Panc1 (cell line): Measurements from ENCODE around the gene SPATA31E1. TPM values are rescaled to one million over a fixed set of nuclear protein-coding genes. Genes with fewer than 3 reads are reported as not detected.

ENCODE experiments used
- ATAC-seq: fragments of 200-7000 bp; cut with Tn5 transposase; 2 replicates; pipeline ENCODE4 v1.9.1; 2020; ENCODE audit warnings: mild to moderate bottlenecking, moderate library complexity
- BruUV-seq: library from RNA; stranded (reverse); fragments of 400-500 nt; replicated peaks from 2 replicates; lab custom pipeline; 2021; lab: Mats Ljungman, UMichigan
- CTCF ChIA-PET: fragments of 300-600 bp; sonication (Branson Sonifier 250); formaldehyde crosslinking; loops from one replicate; lab custom pipeline; 2022; ENCODE audit warnings: antibody characterized with exemption; lab: Charles Lee
- POLR2A ChIA-PET: fragments of 300-600 bp; sonication (Branson Sonifier 250); formaldehyde crosslinking; loops from one replicate; lab custom pipeline; 2022; ENCODE audit warnings: antibody characterized with exemption; lab: Charles Lee
- DNase-seq: peaks from one replicate; pipeline ENCODE4 v3.0.0-alpha.2; 2010; ENCODE audit warnings: low read depth, low spot score
- H3K27ac ChIP-seq: 2 replicates; pipeline ENCODE4 v1.5.1; 2011; ENCODE audit warnings: mild to moderate bottlenecking, low read length, inconsistent platforms
- H3K27me3 ChIP-seq: fragments of 200-500 bp; sonication (Bioruptor generic); 2 replicates; pipeline ENCODE4 v1.6.0; 2014; ENCODE audit warnings: low read length, inconsistent platforms; ENCODE audit not compliant: control insufficient read depth, insufficient read depth
- H3K36me3 ChIP-seq: fragments of 200-500 bp; sonication (Bioruptor generic); 2 replicates; pipeline ENCODE4 v1.5.1; 2014; ENCODE audit warnings: inconsistent platforms, mild to moderate bottlenecking, low read length, moderate library complexity; ENCODE audit not compliant: control insufficient read depth, insufficient read depth
- H3K4me1 ChIP-seq: 2 replicates; pipeline ENCODE4 v1.5.1; 2011; ENCODE audit warnings: inconsistent platforms, mild to moderate bottlenecking, low read length, moderate library complexity; ENCODE audit not compliant: control insufficient read depth, insufficient read depth
- H3K4me3 ChIP-seq, 2 experiments: 2 replicates each; pipeline ENCODE4 v1.5.1; 2011 to 2012; ENCODE audit warnings: low read depth in 2 of 2, low read length in 2 of 2, mild to moderate bottlenecking in 2 of 2, inconsistent platforms in 1 of 2, moderate library complexity in 1 of 2
- H3K9me3 ChIP-seq: fragments of 200-500 bp; sonication (Bioruptor generic); 2 replicates; pipeline ENCODE4 v1.5.1; 2014; ENCODE audit warnings: low read depth, mild to moderate bottlenecking, inconsistent platforms, low read length, moderate library complexity; ENCODE audit not compliant: control insufficient read depth, insufficient read depth
- CTCF ChIP-seq: fragments of 450-650 bp; IDR thresholded peaks from 2 replicates; pipeline ENCODE4 v1.5.1; 2017; ENCODE audit warnings: mild to moderate bottlenecking
- POLR2AphosphoS5 ChIP-seq: IDR thresholded peaks from 2 replicates; pipeline ENCODE4 v1.6.1; 2012; ENCODE audit warnings: mild to moderate bottlenecking, low read depth, low read length, moderate library complexity
- SIN3A ChIP-seq: IDR thresholded peaks from 2 replicates; pipeline ENCODE4 v1.6.1; 2012; ENCODE audit warnings: low read depth, mild to moderate bottlenecking, low read length, moderate library complexity, borderline replicate concordance; ENCODE audit not compliant: insufficient read depth
- TCF7L2 ChIP-seq: IDR thresholded peaks from 2 replicates; pipeline ENCODE4 v1.6.1; 2011; ENCODE audit warnings: mild to moderate bottlenecking, low read depth, low read length, inconsistent platforms
- in situ Hi-C: cut with HindIII; loops from 2 replicates; pipeline ENCODE4 v1.10.0; 2016; ENCODE audit warnings: low sequenced_read_pairs, low pct_unique_long_range_greater_than_20kb
- intact Hi-C: fragments of 100-400 bp; cut with micrococcal nuclease; formaldehyde crosslinking; loops from one replicate; pipeline ENCODE4 v1.10.0; 2022; ENCODE audit not compliant: unreplicated experiment
- total RNA-seq: library from RNA; stranded (reverse); gene quantifications from one replicate; pipeline ENCODE4 v1.2.1, GENCODE V29; 2021; ENCODE audit not compliant: unreplicated experiment
- TF ChIP-seq, protein P1 (sequence below), 2 experiments: IDR thresholded peaks; 2 replicates each; pipeline ENCODE4 v1.6.1; 2011 to 2012; ENCODE audit warnings: low read depth in 2 of 2, control low read depth in 1 of 2, low read length in 1 of 2, mild to moderate bottlenecking in 1 of 2, moderate library complexity in 1 of 2; ENCODE audit not compliant: insufficient read depth in 1 of 2

The SPATA31E1 gene
- total RNA-seq, 1 experiment from 2014 or later = not detected

- intact Hi-C loops = no loop called here
Measured at GRCh38 chr9:87875060-87875459, 7.6 kb upstream of the SPATA31E1 start.

GRCh38 chr9:87875831-87876545 lies 6.7 kb upstream of the SPATA31E1 start:
- ATAC-seq = no peak
- CTCF ChIA-PET = no interaction called here

More at GRCh38 chr9:87875060-87875459, 7.6 kb upstream of the SPATA31E1 start:
- DNase-seq (no peak), ATAC-seq (no peak)
- CTCF ChIA-PET = no interaction called here
- no peak overlapping the region for H3K27ac ChIP-seq
- POLR2A ChIA-PET = no interaction called here
- H3K27me3 ChIP-seq = no peaks in the 10 kb centered on the region
- H3K4me1 ChIP-seq = no peaks in the 10 kb centered on the region
- TF ChIP-seq SIN3A = no peak
- no peak for TF ChIP-seq TCF7L2
- TF ChIP-seq, protein P1, sequence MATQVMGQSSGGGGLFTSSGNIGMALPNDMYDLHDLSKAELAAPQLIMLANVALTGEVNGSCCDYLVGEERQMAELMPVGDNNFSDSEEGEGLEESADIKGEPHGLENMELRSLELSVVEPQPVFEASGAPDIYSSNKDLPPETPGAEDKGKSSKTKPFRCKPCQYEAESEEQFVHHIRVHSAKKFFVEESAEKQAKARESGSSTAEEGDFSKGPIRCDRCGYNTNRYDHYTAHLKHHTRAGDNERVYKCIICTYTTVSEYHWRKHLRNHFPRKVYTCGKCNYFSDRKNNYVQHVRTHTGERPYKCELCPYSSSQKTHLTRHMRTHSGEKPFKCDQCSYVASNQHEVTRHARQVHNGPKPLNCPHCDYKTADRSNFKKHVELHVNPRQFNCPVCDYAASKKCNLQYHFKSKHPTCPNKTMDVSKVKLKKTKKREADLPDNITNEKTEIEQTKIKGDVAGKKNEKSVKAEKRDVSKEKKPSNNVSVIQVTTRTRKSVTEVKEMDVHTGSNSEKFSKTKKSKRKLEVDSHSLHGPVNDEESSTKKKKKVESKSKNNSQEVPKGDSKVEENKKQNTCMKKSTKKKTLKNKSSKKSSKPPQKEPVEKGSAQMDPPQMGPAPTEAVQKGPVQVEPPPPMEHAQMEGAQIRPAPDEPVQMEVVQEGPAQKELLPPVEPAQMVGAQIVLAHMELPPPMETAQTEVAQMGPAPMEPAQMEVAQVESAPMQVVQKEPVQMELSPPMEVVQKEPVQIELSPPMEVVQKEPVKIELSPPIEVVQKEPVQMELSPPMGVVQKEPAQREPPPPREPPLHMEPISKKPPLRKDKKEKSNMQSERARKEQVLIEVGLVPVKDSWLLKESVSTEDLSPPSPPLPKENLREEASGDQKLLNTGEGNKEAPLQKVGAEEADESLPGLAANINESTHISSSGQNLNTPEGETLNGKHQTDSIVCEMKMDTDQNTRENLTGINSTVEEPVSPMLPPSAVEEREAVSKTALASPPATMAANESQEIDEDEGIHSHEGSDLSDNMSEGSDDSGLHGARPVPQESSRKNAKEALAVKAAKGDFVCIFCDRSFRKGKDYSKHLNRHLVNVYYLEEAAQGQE (IDR thresholded peaks at IDR 0.05; ENCODE audit: insufficient read depth in 1 of 2, low read depth in 2 of 2, low read length in 1 of 2) = no peak
- TF ChIP-seq POLR2AphosphoS5 = no peak
- no peak for TF ChIP-seq CTCF
- in situ Hi-C loops = no loop called here
- no TSS peak for BruUV-seq
- no peak overlapping the region for H3K4me3 ChIP-seq
- no peaks in the 10 kb centered on the region for H3K9me3 ChIP-seq
- no peaks in the 10 kb centered on the region for H3K36me3 ChIP-seq

More at GRCh38 chr9:87875831-87876545, 6.7 kb upstream of the SPATA31E1 start:
- Histone ChIP-seq H3K27ac (no peak overlapping the region), H3K4me1 (no peaks in the 10 kb centered on the region), H3K36me3 (no peaks in the 10 kb centered on the region), H3K9me3 (no peaks in the 10 kb centered on the region), H3K4me3 (no peak overlapping the region), H3K27me3 (no peaks in the 10 kb centered on the region)
- TF ChIP-seq POLR2AphosphoS5 = no peak
- TF ChIP-seq, protein P1 (IDR thresholded peaks at IDR 0.05; ENCODE audit: insufficient read depth in 1 of 2, low read depth in 2 of 2, low read length in 1 of 2) = no peak
- no peak for TF ChIP-seq CTCF
- no peak for TF ChIP-seq TCF7L2
- no peak for TF ChIP-seq SIN3A
- DNase-seq = no peak
- intact Hi-C loops (no loop called here), in situ Hi-C loops (no loop called here)
- POLR2A ChIA-PET = no interaction called here
- no TSS peak for BruUV-seq
